Type B pancreatic cell (in vitro differentiated cells): ENCODE measurements around the gene IFIT5. TPM values are rescaled to one million over a fixed set of nuclear protein-coding genes. Genes with fewer than 3 reads are reported as not detected.

ENCODE experiments used
- DNase-seq: peaks from one replicate; pipeline ENCODE4 v3.0.0; 2021; ENCODE audit warnings: mixed read lengths; ENCODE audit not compliant: unreplicated experiment; ENCODE audit errors: extremely low spot score
- H3K27ac Mint-ChIP-seq: 2 replicates; pipeline ENCODE4 v1.8.0; 2021; ENCODE audit warnings: mild to moderate bottlenecking, mixed read lengths
- H3K27me3 Mint-ChIP-seq: 2 replicates; pipeline ENCODE4 v1.8.0; 2021; ENCODE audit warnings: mixed read lengths
- H3K36me3 Mint-ChIP-seq: 2 replicates; pipeline ENCODE4 v1.8.0; 2021; ENCODE audit warnings: mixed read lengths
- H3K4me1 Mint-ChIP-seq: one replicate; pipeline ENCODE4 v1.8.0; 2021; ENCODE audit warnings: mixed read lengths; ENCODE audit not compliant: unreplicated experiment
- H3K4me3 Mint-ChIP-seq: 2 replicates; pipeline ENCODE4 v1.8.0; 2021; ENCODE audit warnings: mild to moderate bottlenecking, mixed read lengths
- H3K9me3 Mint-ChIP-seq: 2 replicates; pipeline ENCODE4 v1.8.0; 2021; ENCODE audit warnings: mixed read lengths
- CTCF ChIP-seq: fragments of 200-600 bp; sonication (generic); conservative IDR thresholded peaks from 2 replicates; pipeline ENCODE4 v1.5.0; 2021; ENCODE audit warnings: antibody characterized with exemption, mild to moderate bottlenecking
- long read RNA-seq: library from polyadenylated mRNA; unstranded; transcript quantifications from one replicate; pipeline ENCODE4 v2.0.0, GENCODE V29; 2020
- total RNA-seq: library from RNA; stranded (reverse); gene quantifications from 2 replicates; pipeline ENCODE4 v1.2.1, GENCODE V29; 2021; ENCODE audit warnings: low replicate concordance

The IFIT5 gene
- total RNA-seq, result 9.4 and 11.0 TPM in 2 replicates
- long read RNA-seq, full-length matches to known transcripts, result 55 of 56 reads
- long read RNA-seq, partial matches to known transcripts, result 0 of 56 reads
- long read RNA-seq, other reads (novel, unspliced or antisense), result 1 of 56 reads

GRCh38 chr10:89414146-89414878 is at the start of gene IFIT5:
TSS of gene IFIT5 (plus strand) at chr10:89414568. CDS start at chr10:89414799, 231 bp downstream.
- DNase-seq, result peak; percentile 87
- Mint-ChIP-seq H3K4me1 (peaks cover 22% of the 10 kb centered on the region), H3K9me3 (no peaks in the 10 kb centered on the region), H3K4me3 (peak within 1 kb of the TSS; percentile 98), H3K27ac (peak within 1 kb of the TSS; percentile 99), H3K36me3 (peaks cover 25% of the 10 kb centered on the region), H3K27me3 (no peaks in the 10 kb centered on the region)
- TF ChIP-seq CTCF, result no peak

GRCh38 chr10:89367529-89367928 is 46.8 kb upstream of the IFIT5 start:
- H3K27ac Mint-ChIP-seq, result no peak overlapping the region
- no peaks in the 10 kb centered on the region for H3K27me3 Mint-ChIP-seq
- no peak for TF ChIP-seq CTCF
- no peak overlapping the region for H3K4me3 Mint-ChIP-seq
- peaks cover 10% of the 10 kb centered on the region for H3K4me1 Mint-ChIP-seq
- no peaks in the 10 kb centered on the region for H3K9me3 Mint-ChIP-seq
- no peak for DNase-seq
- H3K36me3 Mint-ChIP-seq, result no peaks in the 10 kb centered on the region

GRCh38 chr10:89368129-89368528 is 46.2 kb upstream of the IFIT5 start:
- H3K9me3 Mint-ChIP-seq, result no peaks in the 10 kb centered on the region
- H3K4me3 Mint-ChIP-seq, result no peak overlapping the region
- H3K36me3 Mint-ChIP-seq, result no peaks in the 10 kb centered on the region
- TF ChIP-seq CTCF, result no peak
- peaks cover 10% of the 10 kb centered on the region for H3K4me1 Mint-ChIP-seq
- DNase-seq, result no peak
- no peak overlapping the region for H3K27ac Mint-ChIP-seq
- H3K27me3 Mint-ChIP-seq, result no peaks in the 10 kb centered on the region

- peak; percentile 70 for TF ChIP-seq CTCF
- Mint-ChIP-seq H3K27ac (no peak overlapping the region), H3K9me3 (no peaks in the 10 kb centered on the region), H3K27me3 (no peaks in the 10 kb centered on the region), H3K4me3 (no peak overlapping the region), H3K4me1 (peaks cover 15% of the 10 kb centered on the region), H3K36me3 (no peaks in the 10 kb centered on the region)
- no peak for DNase-seq
Measured at GRCh38 chr10:89369156-89370105, 44.9 kb upstream of the IFIT5 start.

GRCh38 chr10:89371079-89371478 is 43.3 kb upstream of the IFIT5 start:
- no peaks in the 10 kb centered on the region for H3K9me3 Mint-ChIP-seq
- no peak overlapping the region for H3K27ac Mint-ChIP-seq
- TF ChIP-seq CTCF, result no peak
- no peaks in the 10 kb centered on the region for H3K36me3 Mint-ChIP-seq
- DNase-seq, result no peak
- peaks cover 17% of the 10 kb centered on the region for H3K4me1 Mint-ChIP-seq
- H3K4me3 Mint-ChIP-seq, result no peak overlapping the region
- H3K27me3 Mint-ChIP-seq, result no peaks in the 10 kb centered on the region
